NB4 (cell line): ENCODE measurements around the gene MSL3.

Source experiments
- POLR2A ChIP-seq: IDR thresholded peaks from 2 replicates; pipeline ENCODE4 v1.6.1; 2011; ENCODE audit warnings: mild to moderate bottlenecking; ENCODE audit not compliant: insufficient read length; ENCODE audit errors: extremely low read depth
- TF ChIP-seq, protein P1 (sequence below): IDR thresholded peaks from one replicate; pipeline ENCODE4 v1.5.1; 2012; ENCODE audit warnings: low read depth, low read length
- TF ChIP-seq, protein P2 (sequence below): IDR thresholded peaks from 2 replicates; pipeline ENCODE4 v1.6.1; 2011; ENCODE audit warnings: low read depth, low read length

DNA sequence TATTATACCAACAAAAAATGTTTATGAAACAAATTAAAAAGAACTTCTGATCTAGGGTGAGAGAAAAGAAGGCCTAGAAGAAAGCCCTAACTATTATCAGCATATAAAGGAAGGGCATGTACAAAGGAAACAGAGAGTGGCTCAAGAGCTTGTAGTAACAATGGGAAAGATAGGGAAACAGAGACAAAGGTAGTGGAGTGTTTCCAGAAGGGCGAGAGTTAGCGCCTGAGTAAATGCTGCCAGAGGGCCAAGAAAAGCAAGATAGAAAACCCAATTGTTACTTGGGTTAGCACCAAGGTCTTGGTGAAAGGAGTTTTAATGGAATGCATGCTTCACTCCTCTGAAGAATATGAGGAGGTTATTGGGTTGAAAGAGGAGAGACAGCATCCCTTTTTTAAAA lies 16.5 kb upstream of the MSL3 start:
- TF ChIP-seq, protein P1, sequence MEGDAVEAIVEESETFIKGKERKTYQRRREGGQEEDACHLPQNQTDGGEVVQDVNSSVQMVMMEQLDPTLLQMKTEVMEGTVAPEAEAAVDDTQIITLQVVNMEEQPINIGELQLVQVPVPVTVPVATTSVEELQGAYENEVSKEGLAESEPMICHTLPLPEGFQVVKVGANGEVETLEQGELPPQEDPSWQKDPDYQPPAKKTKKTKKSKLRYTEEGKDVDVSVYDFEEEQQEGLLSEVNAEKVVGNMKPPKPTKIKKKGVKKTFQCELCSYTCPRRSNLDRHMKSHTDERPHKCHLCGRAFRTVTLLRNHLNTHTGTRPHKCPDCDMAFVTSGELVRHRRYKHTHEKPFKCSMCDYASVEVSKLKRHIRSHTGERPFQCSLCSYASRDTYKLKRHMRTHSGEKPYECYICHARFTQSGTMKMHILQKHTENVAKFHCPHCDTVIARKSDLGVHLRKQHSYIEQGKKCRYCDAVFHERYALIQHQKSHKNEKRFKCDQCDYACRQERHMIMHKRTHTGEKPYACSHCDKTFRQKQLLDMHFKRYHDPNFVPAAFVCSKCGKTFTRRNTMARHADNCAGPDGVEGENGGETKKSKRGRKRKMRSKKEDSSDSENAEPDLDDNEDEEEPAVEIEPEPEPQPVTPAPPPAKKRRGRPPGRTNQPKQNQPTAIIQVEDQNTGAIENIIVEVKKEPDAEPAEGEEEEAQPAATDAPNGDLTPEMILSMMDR: no peak
- TF ChIP-seq POLR2A: no peak
- TF ChIP-seq, protein P2, sequence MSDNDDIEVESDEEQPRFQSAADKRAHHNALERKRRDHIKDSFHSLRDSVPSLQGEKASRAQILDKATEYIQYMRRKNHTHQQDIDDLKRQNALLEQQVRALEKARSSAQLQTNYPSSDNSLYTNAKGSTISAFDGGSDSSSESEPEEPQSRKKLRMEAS: no peak
